OCI-LY7 (cell line): ENCODE measurements around the gene BOLA3. TPM values are rescaled to one million over a fixed set of nuclear protein-coding genes. Genes with fewer than 3 reads are reported as not detected.

ENCODE experiments used
- BruUV-seq: library from RNA; stranded (reverse); fragments of 400-500 nt; replicated peaks from 2 replicates; lab custom pipeline; 2021; lab: Mats Ljungman, UMichigan
- CTCF ChIA-PET: fragments of 300-600 bp; sonication (Branson Sonifier 250); formaldehyde crosslinking; loops from one replicate; lab custom pipeline; 2022; ENCODE audit warnings: antibody characterized with exemption; ENCODE audit not compliant: unreplicated experiment; lab: Charles Lee
- POLR2A ChIA-PET: fragments of 300-600 bp; sonication (Branson Sonifier 250); formaldehyde crosslinking; loops from one replicate; lab custom pipeline; 2022; ENCODE audit warnings: antibody characterized with exemption; lab: Charles Lee
- DNase-seq: peaks from one replicate; pipeline ENCODE4 v3.0.0-alpha.2; 2015; ENCODE audit warnings: low spot score
- H2AFZ ChIP-seq: fragments of 200-600 bp; sonication (generic), shearing (Covaris generic); 2 replicates; pipeline ENCODE4 v1.6.1; 2014; ENCODE audit warnings: mild to moderate bottlenecking, antibody characterized with exemption, low read length, moderate library complexity
- H3K27ac ChIP-seq: fragments of 200-600 bp; sonication (generic); 2 replicates; pipeline ENCODE4 v1.5.1; 2014; ENCODE audit warnings: mixed run types, low read depth, mild to moderate bottlenecking, moderate library complexity, low read length, inconsistent platforms; ENCODE audit not compliant: poor library complexity, severe bottlenecking
- H3K36me3 ChIP-seq: fragments of 200-600 bp; sonication (generic); 2 replicates; pipeline ENCODE4 v1.6.1; 2014; ENCODE audit warnings: mild to moderate bottlenecking, antibody characterized with exemption, low read length, moderate library complexity, mixed read lengths; ENCODE audit not compliant: insufficient read depth
- H3K4me1 ChIP-seq: fragments of 200-600 bp; sonication (generic); 2 replicates; pipeline ENCODE4 v1.5.1; 2014; ENCODE audit warnings: mild to moderate bottlenecking, low read length; ENCODE audit not compliant: insufficient read depth, poor library complexity, severe bottlenecking
- H3K4me2 ChIP-seq: fragments of 200-600 bp; sonication (generic); 2 replicates; pipeline ENCODE4 v1.6.1; 2014; ENCODE audit warnings: mild to moderate bottlenecking, low read length
- H3K4me3 ChIP-seq: fragments of 200-600 bp; sonication (generic); 2 replicates; pipeline ENCODE4 v1.5.1; 2014; ENCODE audit warnings: mild to moderate bottlenecking, low read depth, low read length; ENCODE audit not compliant: poor library complexity, severe bottlenecking
- H3K79me2 ChIP-seq: fragments of 200-600 bp; sonication (generic); 2 replicates; pipeline ENCODE4 v1.6.1; 2016; ENCODE audit warnings: low read depth, mild to moderate bottlenecking, low read length, moderate library complexity, mixed read lengths; ENCODE audit not compliant: insufficient read depth
- H3K9me2 ChIP-seq: fragments of 200-600 bp; sonication (generic); 2 replicates; pipeline ENCODE4 v1.6.1; 2016; ENCODE audit warnings: mild to moderate bottlenecking, low read length, mixed read lengths; ENCODE audit not compliant: insufficient read depth
- H3K9me3 ChIP-seq: fragments of 200-600 bp; sonication (generic); 2 replicates; pipeline ENCODE4 v1.6.1; 2014; ENCODE audit warnings: mild to moderate bottlenecking, mixed run types, low read length, mixed read lengths
- H4K20me1 ChIP-seq: fragments of 200-600 bp; sonication (generic); 2 replicates; pipeline ENCODE4 v1.6.1; 2014; ENCODE audit warnings: mild to moderate bottlenecking, antibody characterized with exemption, low read length, moderate library complexity, mixed read lengths; ENCODE audit not compliant: insufficient read depth
- EZH2phosphoT487 ChIP-seq: fragments of 200-600 bp; sonication (generic); IDR thresholded peaks from 2 replicates; pipeline ENCODE4 v1.6.1; 2018; ENCODE audit warnings: low read depth, borderline replicate concordance, mild to moderate bottlenecking, mixed run types, antibody characterized with exemption, low read length, moderate library complexity, mixed read lengths
- intact Hi-C: fragments of 100-400 bp; cut with micrococcal nuclease; formaldehyde crosslinking; loops from one replicate; pipeline ENCODE4 v1.10.0; 2022; ENCODE audit not compliant: unreplicated experiment
- total RNA-seq, 2 experiments: library from RNA; depleted of rRNA in 1 of 2; stranded (reverse); fragments of >200 nt in 1 of 2; shearing (Covaris generic) in 1 of 2; gene quantifications; 2 replicates each; pipeline ENCODE4 v1.2.3, GENCODE V29; 2014 to 2022
- TF ChIP-seq, protein P1 (sequence below): fragments of 200-600 bp; sonication (generic); conservative IDR thresholded peaks from 2 replicates; pipeline ENCODE4 v1.5.1; 2014; ENCODE audit warnings: mild to moderate bottlenecking, antibody characterized with exemption, low read length, moderate library complexity, mixed read lengths

The BOLA3 gene
- total RNA-seq, 2 experiments from 2014 or later, result 33.6 to 53.3 TPM

- H3K79me2 ChIP-seq, result no peaks in the 10 kb centered on the region
- H3K4me2 ChIP-seq, result no peak overlapping the region
- CTCF ChIA-PET, result interaction anchor here (0.6 kb wide), 1 partner anchor 231 kb away, joined by 3 read pairs; no protein-coding TSS in a partner anchor
- no TSS peak for BruUV-seq
- peaks cover 34% of the 10 kb centered on the region for H3K36me3 ChIP-seq
- H3K9me2 ChIP-seq, result no peaks in the 10 kb centered on the region
- H2AFZ ChIP-seq, result no peak overlapping the region
- H3K27ac ChIP-seq, result no peak overlapping the region
- TF ChIP-seq, protein P1, sequence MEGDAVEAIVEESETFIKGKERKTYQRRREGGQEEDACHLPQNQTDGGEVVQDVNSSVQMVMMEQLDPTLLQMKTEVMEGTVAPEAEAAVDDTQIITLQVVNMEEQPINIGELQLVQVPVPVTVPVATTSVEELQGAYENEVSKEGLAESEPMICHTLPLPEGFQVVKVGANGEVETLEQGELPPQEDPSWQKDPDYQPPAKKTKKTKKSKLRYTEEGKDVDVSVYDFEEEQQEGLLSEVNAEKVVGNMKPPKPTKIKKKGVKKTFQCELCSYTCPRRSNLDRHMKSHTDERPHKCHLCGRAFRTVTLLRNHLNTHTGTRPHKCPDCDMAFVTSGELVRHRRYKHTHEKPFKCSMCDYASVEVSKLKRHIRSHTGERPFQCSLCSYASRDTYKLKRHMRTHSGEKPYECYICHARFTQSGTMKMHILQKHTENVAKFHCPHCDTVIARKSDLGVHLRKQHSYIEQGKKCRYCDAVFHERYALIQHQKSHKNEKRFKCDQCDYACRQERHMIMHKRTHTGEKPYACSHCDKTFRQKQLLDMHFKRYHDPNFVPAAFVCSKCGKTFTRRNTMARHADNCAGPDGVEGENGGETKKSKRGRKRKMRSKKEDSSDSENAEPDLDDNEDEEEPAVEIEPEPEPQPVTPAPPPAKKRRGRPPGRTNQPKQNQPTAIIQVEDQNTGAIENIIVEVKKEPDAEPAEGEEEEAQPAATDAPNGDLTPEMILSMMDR, result 0 out of 2 replicates have a peak, but pooled peaks have one; percentile 35
- TF ChIP-seq EZH2phosphoT487, result no peak
- POLR2A ChIA-PET, result no interaction called here
- intact Hi-C loops, result no loop called here
- H3K4me3 ChIP-seq, result no peak overlapping the region
- no peak for DNase-seq
- H4K20me1 ChIP-seq, result no peaks in the 10 kb centered on the region
- H3K4me1 ChIP-seq, result no peaks in the 10 kb centered on the region
- no peaks in the 10 kb centered on the region for H3K9me3 ChIP-seq
Measured at GRCh38 chr2:74138600-74139323, 8.9 kb downstream of the BOLA3 start.

DNA sequence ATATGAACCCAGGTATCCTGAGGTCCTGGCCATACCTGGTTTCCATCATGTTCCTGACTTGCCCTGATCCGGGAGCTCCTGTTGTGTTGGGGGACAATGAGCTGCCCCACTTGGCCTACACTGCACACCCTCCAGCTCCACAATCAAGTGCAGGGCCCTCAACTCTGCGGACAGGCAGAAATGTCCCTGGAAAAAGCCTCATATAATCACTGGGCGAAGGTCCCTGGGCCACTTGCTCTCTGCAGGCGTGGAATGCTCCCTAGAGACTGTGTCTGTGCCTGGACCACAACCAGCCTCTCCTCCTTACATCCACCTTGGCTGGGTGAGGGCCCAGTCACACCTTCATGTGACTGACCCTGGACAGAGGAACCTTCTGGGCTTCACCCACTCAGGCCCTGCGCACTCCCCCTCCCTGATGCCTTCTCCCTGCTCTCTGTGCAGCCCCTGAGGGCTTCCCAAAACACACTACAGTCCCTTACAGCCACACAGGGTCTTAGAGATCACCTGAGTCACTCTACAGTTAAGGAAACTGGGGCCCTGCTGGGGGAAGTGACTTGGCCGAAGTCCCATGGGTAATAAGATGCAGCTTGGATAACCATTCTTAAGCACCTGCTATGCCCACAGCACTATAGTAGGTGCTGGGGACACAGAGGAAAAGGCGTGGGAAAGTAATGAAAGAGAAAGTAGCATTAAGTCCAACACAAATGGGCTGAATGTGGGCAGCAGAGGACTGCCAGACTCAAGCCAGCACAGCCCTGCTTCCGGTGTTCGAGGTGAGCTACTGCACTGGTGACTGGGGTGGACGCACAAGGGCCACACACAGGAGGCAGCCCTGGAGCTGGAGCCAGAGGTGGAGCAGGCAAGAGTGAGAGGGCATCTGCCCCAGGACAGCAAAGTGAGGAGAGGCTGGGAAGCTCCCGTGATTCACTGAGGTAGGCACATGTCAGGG is 9.8 kb downstream of the BOLA3 start:
- Histone ChIP-seq H4K20me1 (no peaks in the 10 kb centered on the region), H3K4me3 (no peak overlapping the region), H3K4me1 (no peaks in the 10 kb centered on the region), H3K9me2 (no peaks in the 10 kb centered on the region), H3K79me2 (no peaks in the 10 kb centered on the region), H3K9me3 (no peaks in the 10 kb centered on the region), H2AFZ (no peak overlapping the region), H3K4me2 (no peak overlapping the region), H3K27ac (no peak overlapping the region), H3K36me3 (peaks cover 34% of the 10 kb centered on the region)
- no peak for DNase-seq
- CTCF ChIA-PET, result no interaction called here
- intact Hi-C loops, result no loop called here
- no peak for TF ChIP-seq EZH2phosphoT487
- TF ChIP-seq, protein P1, result no peak
- POLR2A ChIA-PET, result interaction anchor here (0.6 kb wide), 2 partner anchors 30 to 170 kb away, joined by 3 read pairs; no protein-coding TSS in a partner anchor
- BruUV-seq, result no TSS peak
